Stimulated activated CD4-positive, alpha-beta T cell treated with anti-CD3 and anti-CD28 coated beads, Interleukin-4, amount 100 ng/mL, for 48 hours (primary cell): ENCODE data around the gene HMGN1.
"Not testable (repeated sequence)": the region's sequence is repeated elsewhere in the genome, so short reads cannot be mapped to it uniquely, and the experiment has no call there.

Experiments
- DNase-seq, 2 donors: peaks; one replicate each; pipeline ENCODE4 v3.0.0-alpha.2; 2020; ENCODE audit warnings: low read depth in 2 of 2

The HMGN1 gene

GRCh38 chr21:39348355-39349210, at the start of gene HMGN1:
Gene HMGN1 (minus strand): TSS chr21:39349088. CDS start chr21:39348917, 171 bp downstream.
- DNase-seq = peak; percentile 83 to 91

GRCh38 chr21:39397646-39398385, 48.9 kb upstream of the HMGN1 start:
- DNase-seq = no peak

GRCh38 chr21:39392981-39393380, 44.1 kb upstream of the HMGN1 start:
- DNase-seq = no peak

- no peak for DNase-seq
Measured at GRCh38 chr21:39390212-39390765, 41.4 kb upstream of the HMGN1 start.

- no peak for DNase-seq
Measured at GRCh38 chr21:39388811-39389155, 39.9 kb upstream of the HMGN1 start.

GRCh38 chr21:39388038-39388810, 39.3 kb upstream of the HMGN1 start:
- DNase-seq = peak; percentile 90 to 95

- peak; percentile 91 for DNase-seq
Measured at GRCh38 chr21:39387461-39388037, 38.7 kb upstream of the HMGN1 start.

GRCh38 chr21:39386899-39387298, 38.0 kb upstream of the HMGN1 start:
- no peak for DNase-seq

GRCh38 chr21:39386194-39386593, 37.3 kb upstream of the HMGN1 start:
- DNase-seq = no peak

- DNase-seq = peak; percentile 57 to 63
Measured at GRCh38 chr21:39385299-39386145, 36.6 kb upstream of the HMGN1 start.

- no peak for DNase-seq
Measured at GRCh38 chr21:39384674-39385298, 35.9 kb upstream of the HMGN1 start.

GRCh38 chr21:39382096-39382495, 33.2 kb upstream of the HMGN1 start:
- not testable (repeated sequence) for DNase-seq

GRCh38 chr21:39381009-39381408, 32.1 kb upstream of the HMGN1 start:
- DNase-seq = no peak

GRCh38 chr21:39379986-39380891, 31.4 kb upstream of the HMGN1 start:
- DNase-seq = peak; percentile 86 to 93

GRCh38 chr21:39377444-39378050, 28.7 kb upstream of the HMGN1 start:
- no peak for DNase-seq

GRCh38 chr21:39375446-39375845, 26.6 kb upstream of the HMGN1 start:
- DNase-seq = no peak

- DNase-seq = no peak
Measured at GRCh38 chr21:39374046-39374445, 25.2 kb upstream of the HMGN1 start.

- no peak for DNase-seq
Measured at GRCh38 chr21:39373634-39374033, 24.7 kb upstream of the HMGN1 start.

GRCh38 chr21:39369896-39370288, 21.0 kb upstream of the HMGN1 start:
- DNase-seq = not testable (repeated sequence)
